Measurements from ENCODE around the gene KRTAP6-3.

Gene KRTAP6-3

DNA sequence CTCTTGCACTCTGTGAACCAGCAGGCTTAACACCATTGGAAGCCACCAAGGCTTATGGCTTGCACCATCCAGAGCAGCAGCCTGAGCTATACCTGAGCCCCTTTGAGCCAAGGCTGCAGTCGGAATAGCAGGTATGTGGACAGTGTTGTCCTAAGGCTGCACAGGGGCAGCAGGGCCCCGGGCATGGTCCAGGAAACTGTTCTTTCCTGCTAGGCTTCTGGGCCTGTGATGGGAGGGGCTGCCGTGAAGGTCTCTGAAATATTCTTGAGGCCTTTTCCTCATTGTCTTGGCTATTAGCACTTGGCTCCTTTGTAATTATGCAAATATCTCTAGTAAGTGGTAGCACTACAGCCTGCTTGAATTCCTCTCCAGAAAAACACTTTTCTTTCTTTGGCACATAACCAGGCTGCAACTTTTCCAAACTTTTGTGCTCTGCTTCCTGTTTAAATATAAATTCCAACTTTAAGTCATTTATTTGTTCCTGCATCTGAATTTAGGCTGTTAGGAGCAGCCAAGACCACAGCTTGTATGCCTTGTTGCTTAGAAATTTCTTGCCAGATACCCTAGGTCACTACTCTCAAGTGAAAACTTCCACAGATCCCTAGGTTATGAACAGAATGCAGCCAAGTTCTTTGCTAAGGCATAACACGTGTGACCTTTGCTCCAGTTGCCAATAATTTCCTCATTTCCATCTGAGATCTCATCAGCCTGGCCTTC lies 33.4 kb downstream of the KRTAP6-3 start:
- DNase-seq (ENCODE audit: low read depth): no peak

DNA sequence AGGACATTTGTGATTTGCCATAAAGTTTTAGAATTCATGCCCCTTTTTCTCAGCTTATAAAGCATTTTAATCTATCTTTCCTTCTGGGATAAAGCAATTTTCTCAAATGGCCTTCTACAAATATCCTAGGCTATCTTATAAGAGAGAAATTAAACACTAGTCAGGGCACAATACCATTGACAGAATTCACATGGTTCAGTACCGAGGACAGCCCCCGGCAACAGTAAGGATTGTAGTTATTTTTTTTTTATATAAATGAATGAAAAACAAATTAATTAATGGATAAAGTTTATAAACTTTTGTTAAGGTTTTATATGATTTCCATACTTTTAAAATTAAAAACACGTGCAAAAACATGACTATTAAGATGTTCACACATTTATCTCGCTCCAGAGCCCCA lies 35.9 kb downstream of the KRTAP6-3 start:
- no peak for DNase-seq (ENCODE audit: low read depth)

DNA sequence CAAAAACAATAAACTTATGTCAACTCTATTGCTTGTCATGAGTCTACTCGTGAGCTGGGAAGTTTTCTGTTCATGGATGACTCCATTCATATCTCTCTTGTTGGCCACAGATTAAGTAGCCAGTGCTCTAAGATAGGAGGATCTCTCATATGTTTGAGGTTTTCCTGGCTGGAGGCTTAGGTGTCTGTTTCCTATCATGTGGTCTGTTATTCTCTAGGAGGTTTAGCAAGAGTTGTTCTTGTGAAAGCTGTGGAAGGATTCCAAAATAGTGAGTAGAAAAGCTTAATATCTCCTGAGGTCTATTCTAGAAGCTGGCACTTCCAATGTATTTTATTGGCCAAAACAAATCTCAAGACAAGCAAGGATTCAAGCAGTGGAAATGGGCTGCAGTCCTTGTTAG lies 37.0 kb downstream of the KRTAP6-3 start:
- no peak for DNase-seq (ENCODE audit: low read depth)

DNA sequence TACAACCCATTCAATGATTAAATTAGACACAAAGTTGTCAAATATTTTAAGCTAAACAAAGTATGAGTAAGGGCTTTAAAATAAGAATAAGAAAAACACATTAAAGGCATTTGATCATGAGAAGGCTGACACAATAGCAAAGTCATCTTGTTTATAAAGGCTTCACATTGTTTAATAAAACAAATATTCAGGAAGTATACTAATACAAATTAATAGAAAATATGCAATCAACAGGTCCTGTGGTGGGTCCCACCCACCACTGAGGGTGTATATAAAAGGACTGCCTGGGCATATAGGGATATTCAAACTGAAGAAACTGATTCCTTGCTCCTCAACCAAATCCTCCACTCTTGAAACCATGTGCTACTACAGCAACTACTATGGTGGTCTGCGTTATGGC lies 42.7 kb downstream of the KRTAP6-3 start, which contains the start of gene KRTAP20-2:
Gene KRTAP20-2, plus strand, starts transcription at position 301 of the 400 bp plus-strand sequence. Its CDS starts 58 bp downstream, at position 359.
- DNase-seq (ENCODE audit: low read depth): no peak

DNA sequence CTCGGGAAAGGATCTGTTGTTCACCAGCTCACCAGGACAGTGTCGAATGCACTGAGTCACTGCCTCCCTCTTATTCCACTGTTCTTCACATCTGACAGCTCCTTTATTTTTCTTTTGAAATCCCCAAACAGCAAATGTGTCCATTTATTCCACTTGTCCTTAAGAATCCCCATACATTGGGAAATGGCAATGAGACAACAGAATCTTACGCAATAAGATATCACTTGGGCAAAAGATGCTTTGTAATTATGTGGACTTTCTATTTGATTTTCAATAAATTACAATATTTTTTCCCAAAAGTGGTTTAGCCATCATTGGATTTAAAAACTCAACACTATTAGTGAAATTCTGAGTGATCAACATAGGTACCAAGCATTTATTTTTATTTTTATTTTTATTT lies 46.4 kb downstream of the KRTAP6-3 start:
- no peak for DNase-seq (ENCODE audit: low read depth)

DNA sequence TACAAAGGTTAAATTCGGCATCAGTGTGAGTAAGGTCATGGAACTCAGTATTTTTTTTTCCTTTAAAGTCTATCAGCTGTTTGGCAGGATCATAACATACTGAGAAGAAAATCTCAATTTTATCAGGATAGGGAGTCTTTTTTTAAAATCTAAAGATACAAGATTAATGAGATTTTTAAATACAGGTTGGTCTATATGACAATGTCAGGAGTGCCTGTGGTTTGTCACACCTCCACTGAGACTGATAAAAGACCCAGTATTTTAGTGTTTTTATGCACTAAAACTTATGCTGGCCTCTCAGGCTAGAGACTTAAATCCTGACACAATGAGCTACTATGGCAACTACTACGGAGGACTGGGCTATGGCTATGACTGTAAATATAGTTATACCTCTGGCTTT lies 50.3 kb downstream of the KRTAP6-3 start, which contains the start of gene KRTAP20-3:
Gene KRTAP20-3, plus strand, starts transcription at position 301 of the 400 bp plus-strand sequence.
- no peak for DNase-seq (ENCODE audit: low read depth)

All from stimulated activated CD8-positive, alpha-beta memory T cell treated with anti-CD3 and anti-CD28 coated beads, Interleukin-12 subunit alpha, Interleukin-12 subunit beta, amount 100 ng/mL, for 1 hour (primary cell).